K562 (cell line): ENCODE results near the gene RCC1. TPM values are rescaled to one million over a fixed set of nuclear protein-coding genes. Genes with fewer than 3 reads are reported as not detected.

Experiments used
- CBX8 ChIP-seq: fragments of 200-600 bp; sonication (generic); IDR thresholded peaks from 2 replicates; pipeline ENCODE4 v1.6.1; 2012; ENCODE audit warnings: borderline replicate concordance, mixed run types, low read depth, mild to moderate bottlenecking, moderate library complexity, mixed read lengths, low read length, control low read depth, inconsistent platforms; ENCODE audit not compliant: poor library complexity, severe bottlenecking; ENCODE audit errors: extremely low read depth
- CCNT2 ChIP-seq: IDR thresholded peaks from 2 replicates; pipeline ENCODE4 v1.6.1; 2011; ENCODE audit warnings: borderline replicate concordance, low read depth, mild to moderate bottlenecking, moderate library complexity, mixed read lengths, low read length; ENCODE audit not compliant: insufficient read length; ENCODE audit errors: extremely low read depth
- CHAMP1 ChIP-seq: fragments of 450-650 bp; IDR thresholded peaks from 2 replicates; pipeline ENCODE4 v1.6.1; 2016; ENCODE audit warnings: mild to moderate bottlenecking
- CREBBP ChIP-seq: IDR thresholded peaks from one replicate; pipeline ENCODE4 v1.6.1; 2012; ENCODE audit warnings: low read depth, mild to moderate bottlenecking, control low read depth, inconsistent platforms, low read length
- DMBX1 ChIP-seq: fragments of 250-450 bp; sonication (Bioruptor Pico); IDR thresholded peaks from 2 replicates; pipeline ENCODE4 v1.8.0; 2022; ENCODE audit warnings: inconsistent platforms, mild to moderate bottlenecking, moderate library complexity, borderline replicate concordance
- ERF ChIP-seq: fragments of 450-650 bp; formaldehyde crosslinking; IDR thresholded peaks from 2 replicates; pipeline ENCODE4 v1.4.0; 2020; ENCODE audit warnings: mild to moderate bottlenecking, mixed read lengths
- GATA2 ChIP-seq: sonication (generic); formaldehyde crosslinking; IDR thresholded peaks from 2 replicates; pipeline ENCODE4 v1.4.0; 2020; ENCODE audit warnings: mild to moderate bottlenecking, missing genetic modification reagents
- HNRNPUL1 ChIP-seq: fragments of 200-400 bp; formaldehyde crosslinking; IDR thresholded peaks from 2 replicates; pipeline ENCODE4 v1.6.1; 2017; ENCODE audit warnings: low read length
- HSF4 ChIP-seq: fragments of 250-450 bp; sonication (Bioruptor Pico); IDR thresholded peaks from 2 replicates; pipeline ENCODE4 v2.1.2; 2022; ENCODE audit warnings: mild to moderate bottlenecking, moderate library complexity, borderline replicate concordance
- KLF1 ChIP-seq: fragments of 450-650 bp; IDR thresholded peaks from 2 replicates; pipeline ENCODE4 v1.6.1; 2016; ENCODE audit warnings: missing genetic modification characterization, missing compliant biosample characterization
- MCM7 ChIP-seq, 2 experiments: fragments of 450-650 bp; IDR thresholded peaks; 2 replicates each; pipeline ENCODE4 v1.6.1; 2016 to 2018
- NFE2 ChIP-seq: IDR thresholded peaks from 2 replicates; pipeline ENCODE4 v1.6.1; 2014; ENCODE audit warnings: antibody characterized with exemption, low read depth
- PHF8 ChIP-seq: fragments of 200-600 bp; sonication (generic); IDR thresholded peaks from 2 replicates; pipeline ENCODE4 v1.6.1; 2012; ENCODE audit warnings: mixed run types, mild to moderate bottlenecking, inconsistent platforms, low read length, moderate library complexity, borderline replicate concordance
- RFX1 ChIP-seq: fragments of 450-650 bp; IDR thresholded peaks from 2 replicates; pipeline ENCODE4 v1.6.1; 2016; ENCODE audit warnings: mild to moderate bottlenecking, moderate library complexity
- SNIP1 ChIP-seq: fragments of 450-650 bp; IDR thresholded peaks from 2 replicates; pipeline ENCODE4 v1.7.1; 2017; ENCODE audit warnings: low read depth, mild to moderate bottlenecking
- TCF3 ChIP-seq: sonication (generic); formaldehyde crosslinking; IDR thresholded peaks from 2 replicates; pipeline ENCODE4 v1.4.0; 2020; ENCODE audit warnings: mild to moderate bottlenecking, missing genetic modification reagents
- ZBTB2 ChIP-seq: fragments of 450-650 bp; IDR thresholded peaks from 2 replicates; pipeline ENCODE4 v1.6.1; 2016; ENCODE audit warnings: antibody characterized with exemption
- ZNF778 ChIP-seq: fragments of 450-650 bp; formaldehyde crosslinking; IDR thresholded peaks from 2 replicates; pipeline ENCODE4 v1.4.0; 2020; ENCODE audit warnings: mild to moderate bottlenecking, moderate library complexity
- ZZZ3 ChIP-seq: fragments of 450-650 bp; IDR thresholded peaks from 2 replicates; pipeline ENCODE4 v1.6.1; 2016; ENCODE audit warnings: antibody characterized with exemption, mild to moderate bottlenecking, moderate library complexity
- polyA plus RNA-seq, 8 experiments: library from polyadenylated mRNA; depleted of rRNA in 4 of 8; stranded (reverse) in 5 of 8; unstranded in 3 of 8; fragments of >200 nt; fragmentation: Nextera tagmentation in 2 of 8; fragmentation: Illumina TruSeq in 1 of 8; extraction: Ambion mirVana in 2 of 8; extraction: Trizol in 1 of 8; gene quantifications; 2 replicates each; pipeline versions ENCODE4 v1.2.1 to v1.2.3, GENCODE V29; 2011 to 2014; ENCODE audit warnings: inconsistent platforms in 1 of 8, missing spikeins in 1 of 8
- total RNA-seq, 7 experiments: library from RNA; depleted of rRNA in 6 of 7; stranded (reverse); fragments of >200 nt in 6 of 7; fragmentation: Illumina TruSeq in 2 of 7; extraction: Trizol in 2 of 7; gene quantifications; 2 replicates each; pipeline versions ENCODE4 v1.2.1 to v1.2.3, GENCODE V29; 2011 to 2021; ENCODE audit warnings: low replicate concordance in 1 of 7
- TF ChIP-seq, protein P1 (sequence below): fragments of 250-450 bp; sonication (Bioruptor Pico); IDR thresholded peaks from 2 replicates; pipeline ENCODE4 v1.8.0; 2021; ENCODE audit warnings: moderate library complexity, mild to moderate bottlenecking, inconsistent platforms
- TF ChIP-seq, protein P2 (sequence below): fragments of 450-650 bp; IDR thresholded peaks from 2 replicates; pipeline ENCODE4 v1.6.1; 2016
- TF ChIP-seq, protein P3 (sequence below): fragments of 250-450 bp; sonication (Bioruptor Pico); IDR thresholded peaks from 2 replicates; pipeline ENCODE4 v1.6.1; 2021; ENCODE audit warnings: mild to moderate bottlenecking

RCC1 gene
- total and polyA plus RNA-seq, 9 of the 15 experiments (the other 6 are each of a cell fraction or from before 2014, with no cell fraction given): 16.4 to 202 (median 107) TPM

GRCh38 chr1:28510273-28510969 is 4.6 kb downstream of the RCC1 start (continued):
- TF ChIP-seq CBX8: no peak
- no peak for TF ChIP-seq MCM7 (IDR thresholded peaks at IDR 0.05)
- TF ChIP-seq, protein P1, sequence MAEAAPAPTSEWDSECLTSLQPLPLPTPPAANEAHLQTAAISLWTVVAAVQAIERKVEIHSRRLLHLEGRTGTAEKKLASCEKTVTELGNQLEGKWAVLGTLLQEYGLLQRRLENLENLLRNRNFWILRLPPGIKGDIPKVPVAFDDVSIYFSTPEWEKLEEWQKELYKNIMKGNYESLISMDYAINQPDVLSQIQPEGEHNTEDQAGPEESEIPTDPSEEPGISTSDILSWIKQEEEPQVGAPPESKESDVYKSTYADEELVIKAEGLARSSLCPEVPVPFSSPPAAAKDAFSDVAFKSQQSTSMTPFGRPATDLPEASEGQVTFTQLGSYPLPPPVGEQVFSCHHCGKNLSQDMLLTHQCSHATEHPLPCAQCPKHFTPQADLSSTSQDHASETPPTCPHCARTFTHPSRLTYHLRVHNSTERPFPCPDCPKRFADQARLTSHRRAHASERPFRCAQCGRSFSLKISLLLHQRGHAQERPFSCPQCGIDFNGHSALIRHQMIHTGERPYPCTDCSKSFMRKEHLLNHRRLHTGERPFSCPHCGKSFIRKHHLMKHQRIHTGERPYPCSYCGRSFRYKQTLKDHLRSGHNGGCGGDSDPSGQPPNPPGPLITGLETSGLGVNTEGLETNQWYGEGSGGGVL (CRISPR knock-in tag): no peak
- TF ChIP-seq GATA2 (CRISPR knock-in tag): no peak
- TF ChIP-seq CREBBP: no peak
- TF ChIP-seq CCNT2: peak; percentile 89
- TF ChIP-seq TCF3: peak; percentile 8; the same call in 1 of the 2 replicates
- TF ChIP-seq ZNF778: no peak
- TF ChIP-seq HNRNPUL1: peak; percentile 94
- no peak for TF ChIP-seq CHAMP1
- TF ChIP-seq RFX1: no peak
- no peak for TF ChIP-seq HSF4 (CRISPR knock-in tag)
- TF ChIP-seq, protein P2, sequence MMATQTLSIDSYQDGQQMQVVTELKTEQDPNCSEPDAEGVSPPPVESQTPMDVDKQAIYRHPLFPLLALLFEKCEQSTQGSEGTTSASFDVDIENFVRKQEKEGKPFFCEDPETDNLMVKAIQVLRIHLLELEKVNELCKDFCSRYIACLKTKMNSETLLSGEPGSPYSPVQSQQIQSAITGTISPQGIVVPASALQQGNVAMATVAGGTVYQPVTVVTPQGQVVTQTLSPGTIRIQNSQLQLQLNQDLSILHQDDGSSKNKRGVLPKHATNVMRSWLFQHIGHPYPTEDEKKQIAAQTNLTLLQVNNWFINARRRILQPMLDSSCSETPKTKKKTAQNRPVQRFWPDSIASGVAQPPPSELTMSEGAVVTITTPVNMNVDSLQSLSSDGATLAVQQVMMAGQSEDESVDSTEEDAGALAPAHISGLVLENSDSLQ: no peak
- peak; percentile 9; the same call in 1 of the 2 replicates for TF ChIP-seq PHF8
- TF ChIP-seq ERF: peak; percentile 98
- TF ChIP-seq DMBX1 (CRISPR knock-in tag): peak; percentile 57
- no peak for TF ChIP-seq ZZZ3
- TF ChIP-seq NFE2: no peak
- no peak for TF ChIP-seq SNIP1
- no peak for TF ChIP-seq KLF1
- no peak for TF ChIP-seq ZBTB2
- TF ChIP-seq, protein P3, sequence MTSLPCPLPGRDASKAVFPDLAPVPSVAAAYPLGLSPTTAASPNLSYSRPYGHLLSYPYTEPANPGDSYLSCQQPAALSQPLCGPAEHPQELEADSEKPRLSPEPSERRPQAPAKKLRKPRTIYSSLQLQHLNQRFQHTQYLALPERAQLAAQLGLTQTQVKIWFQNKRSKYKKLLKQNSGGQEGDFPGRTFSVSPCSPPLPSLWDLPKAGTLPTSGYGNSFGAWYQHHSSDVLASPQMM: peak; percentile 84
